Hematopoietic multipotent progenitor cell treated with erythropoietin and hydrocortisone succinate and interleukin-3 and kit ligand, for 15 days (in vitro differentiated cells): ENCODE data around the gene ANKRD40.
A peak's percentile ranks its signal among the peaks of the same experiment; 100 is the strongest.
"Not testable (repeated sequence)": the region's sequence is repeated elsewhere in the genome, so short reads cannot be mapped to it uniquely, and the experiment has no call there.

ENCODE experiments used
- DNase-seq: peaks from one replicate; pipeline ENCODE4 v3.0.0-alpha.2; 2015; ENCODE audit warnings: low spot score

ANKRD40 gene

GRCh38 chr17:50685691-50686493 is 21.8 kb downstream of the ANKRD40 start:
- DNase-seq: no peak

GRCh38 chr17:50685334-50685665 is 22.4 kb downstream of the ANKRD40 start:
- DNase-seq: no peak

GRCh38 chr17:50684612-50685333 is 22.9 kb downstream of the ANKRD40 start:
- no peak for DNase-seq

GRCh38 chr17:50684288-50684611 is 23.5 kb downstream of the ANKRD40 start:
- DNase-seq: no peak

- no peak for DNase-seq
These were observed 24.1 kb downstream of the ANKRD40 start for GRCh38 chr17:50683434-50684287.

- DNase-seq: no peak
These were observed 24.8 kb downstream of the ANKRD40 start for GRCh38 chr17:50682938-50683337.

- DNase-seq: no peak
These were observed 25.3 kb downstream of the ANKRD40 start for GRCh38 chr17:50682441-50682840.

- DNase-seq: peak; percentile 30
These were observed 26.2 kb downstream of the ANKRD40 start for GRCh38 chr17:50681263-50682200.

- DNase-seq: not testable (repeated sequence)
These were observed 27.0 kb downstream of the ANKRD40 start for GRCh38 chr17:50680543-50681262.

GRCh38 chr17:50680126-50680525 is 27.6 kb downstream of the ANKRD40 start:
- DNase-seq: no peak

GRCh38 chr17:50679008-50679544 is 28.6 kb downstream of the ANKRD40 start:
- no peak for DNase-seq

GRCh38 chr17:50677851-50678375 is 29.8 kb downstream of the ANKRD40 start:
- DNase-seq: no peak

GRCh38 chr17:50676065-50676975 is 31.4 kb downstream of the ANKRD40 start:
- DNase-seq: no peak

- no peak for DNase-seq
These were observed 32.1 kb downstream of the ANKRD40 start for GRCh38 chr17:50675627-50676026.

GRCh38 chr17:50675190-50675589 is 32.5 kb downstream of the ANKRD40 start:
- no peak for DNase-seq

- DNase-seq: no peak
These were observed 34.7 kb downstream of the ANKRD40 start for GRCh38 chr17:50672831-50673551.

GRCh38 chr17:50672071-50672470 is 35.6 kb downstream of the ANKRD40 start:
- no peak for DNase-seq

- DNase-seq: no peak
These were observed 38.7 kb downstream of the ANKRD40 start for GRCh38 chr17:50668838-50669581.
